ENCODE results near the gene CFB. TPM values are rescaled to one million over a fixed set of nuclear protein-coding genes. Genes with fewer than 3 reads are reported as not detected.

Gene CFB
- total and polyA plus RNA-seq, 2 donors (not counting 3 experiments of a cell fraction or from before 2014, with no cell fraction given), result 0.87 to 1.5 TPM

GRCh38 chr6:31915756-31916155 is 30.1 kb upstream of the CFB start:
- no peak overlapping the region for H3K4me3 ChIP-seq (replicated peaks in 1 of 3; ENCODE audit: insufficient read depth in 1 of 3, low read depth in 1 of 3, low read length in 3 of 3)
- H3K9ac ChIP-seq (replicated peaks; ENCODE audit: extremely low read depth, insufficient read depth, low read length), result no peak overlapping the region
- POLR2A ChIA-PET, result no interaction called here
- intact Hi-C loops (cut with micrococcal nuclease) (no loop called here), dilution Hi-C loops (cut with MboI; ENCODE audit: extremely low pct_ligation_motif_present, low sequenced_read_pairs) (no loop called here)
- no peaks in the 10 kb centered on the region for H3K9me1 ChIP-seq (replicated peaks; ENCODE audit: control insufficient read depth, extremely low read depth, insufficient read depth, low read length)
- no peaks in the 10 kb centered on the region for H4K20me1 ChIP-seq (replicated peaks; ENCODE audit: control insufficient read depth, extremely low read depth, insufficient read depth, low read length)
- CTCF ChIA-PET, result no interaction called here
- no peaks in the 10 kb centered on the region for H3K27me3 ChIP-seq (ENCODE audit: control insufficient read depth in 2 of 2, insufficient read depth in 2 of 2, low read length in 2 of 2)
- H3K9me3 ChIP-seq (replicated peaks; ENCODE audit: control insufficient read depth, insufficient read depth, low read length), result no peaks in the 10 kb centered on the region
- BruUV-seq (replicated peaks), result no TSS peak
- H3K36me3 ChIP-seq (ENCODE audit: control insufficient read depth in 2 of 2, extremely low read depth in 1 of 2, insufficient read depth in 2 of 2, low read length in 2 of 2), result no peaks in the 10 kb centered on the region
- H3K4me2 ChIP-seq (ENCODE audit: insufficient read depth, low read length), result no peak overlapping the region
- TF ChIP-seq JUN (IDR thresholded peaks at IDR 0.05; ENCODE audit: borderline replicate concordance, insufficient read depth, insufficient read length, low read depth) (no peak), FOS (IDR thresholded peaks at IDR 0.05; ENCODE audit: borderline replicate concordance, insufficient read depth, low read length) (no peak), CTCF (IDR thresholded peaks at IDR 0.05; ENCODE audit: extremely low read depth in 1 of 2, insufficient read depth in 1 of 2, low read depth in 1 of 2, low read length in 2 of 2) (no peak), POLR2AphosphoS5 (IDR thresholded peaks at IDR 0.05; ENCODE audit: insufficient read depth, low read depth, low read length) (no peak), MYC (IDR thresholded peaks at IDR 0.05; ENCODE audit: low read depth, low read length) (no peak), EZH2 (IDR thresholded peaks at IDR 0.05; ENCODE audit: borderline replicate concordance, low read depth, low read length, severe bottlenecking) (no peak), GATA2 (IDR thresholded peaks at IDR 0.05; ENCODE audit: insufficient read depth, insufficient read length, low read depth, low read length) (no peak), POLR2A (IDR thresholded peaks at IDR 0.05; ENCODE audit: low read depth, low read length) (no peak)
- TF ChIP-seq, protein P1, sequence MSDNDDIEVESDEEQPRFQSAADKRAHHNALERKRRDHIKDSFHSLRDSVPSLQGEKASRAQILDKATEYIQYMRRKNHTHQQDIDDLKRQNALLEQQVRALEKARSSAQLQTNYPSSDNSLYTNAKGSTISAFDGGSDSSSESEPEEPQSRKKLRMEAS (IDR thresholded peaks at IDR 0.05; ENCODE audit: insufficient read depth, insufficient read length), result no peak
- no peak for DNase-seq (ENCODE audit: low read depth, low spot score)
- H3K79me2 ChIP-seq (ENCODE audit: control insufficient read depth, insufficient read depth, low read length), result no peaks in the 10 kb centered on the region
- no peak for FAIRE-seq
- H3K27ac ChIP-seq (ENCODE audit: insufficient read depth, low read depth, low read length), result no peak overlapping the region
- no peak overlapping the region for H2AFZ ChIP-seq (ENCODE audit: low read depth, low read length)
- H3K4me1 ChIP-seq (ENCODE audit: control insufficient read depth, extremely low read depth, insufficient read depth, low read length), result peaks cover 3% of the 10 kb centered on the region
